AML-193 (cell line): ENCODE data around the gene C1QTNF12.

Experiments
- DNase-seq, 2 experiments: peaks; one replicate each; lab custom pipeline; 2025; lab: John Stamatoyannopoulos, UW

C1QTNF12 gene

GRCh38 chr1:1228596-1229321 lies 17.8 kb downstream of the C1QTNF12 start:
- no peak for DNase-seq

- DNase-seq: no peak
Measured at GRCh38 chr1:1228187-1228586, 18.3 kb downstream of the C1QTNF12 start.

- no peak for DNase-seq
Measured at GRCh38 chr1:1227386-1227785, 19.1 kb downstream of the C1QTNF12 start.

- DNase-seq: no peak
Measured at GRCh38 chr1:1226566-1227362, 19.8 kb downstream of the C1QTNF12 start.

GRCh38 chr1:1225913-1226312 lies 20.6 kb downstream of the C1QTNF12 start:
- no peak for DNase-seq

- DNase-seq: no peak
Measured at GRCh38 chr1:1225238-1225845, 21.2 kb downstream of the C1QTNF12 start.

GRCh38 chr1:1223891-1224290 lies 22.6 kb downstream of the C1QTNF12 start:
- DNase-seq: no peak

GRCh38 chr1:1223321-1223720 lies 23.2 kb downstream of the C1QTNF12 start:
- DNase-seq: no peak

- DNase-seq: no peak
Measured at GRCh38 chr1:1222575-1223225, 23.8 kb downstream of the C1QTNF12 start.

GRCh38 chr1:1221887-1222574 lies 24.5 kb downstream of the C1QTNF12 start:
- no peak for DNase-seq

- no peak for DNase-seq
Measured at GRCh38 chr1:1220197-1220596, 26.3 kb downstream of the C1QTNF12 start.

GRCh38 chr1:1219341-1219740 lies 27.2 kb downstream of the C1QTNF12 start:
- DNase-seq: no peak

GRCh38 chr1:1218524-1219200 lies 27.9 kb downstream of the C1QTNF12 start:
- DNase-seq: no peak

GRCh38 chr1:1217621-1218523 lies 28.6 kb downstream of the C1QTNF12 start:
- no peak for DNase-seq

GRCh38 chr1:1216770-1217620 lies 29.5 kb downstream of the C1QTNF12 start:
- no peak for DNase-seq

- DNase-seq: no peak
Measured at GRCh38 chr1:1215881-1216605, 30.5 kb downstream of the C1QTNF12 start.

- no peak for DNase-seq
Measured at GRCh38 chr1:1215080-1215676, 31.3 kb downstream of the C1QTNF12 start.
